Lung (tissue), 12 donors: ENCODE results near the gene MGAT1. TPM values are rescaled to one million over a fixed set of nuclear protein-coding genes. Genes with fewer than 3 reads are reported as not detected.
A peak's percentile ranks its signal among the peaks of the same experiment; 100 is the strongest.

Experiments used
- ATAC-seq: fragments of 200-7000 bp; cut with Tn5 transposase; one replicate; pipeline ENCODE4 v1.9.1; 2020; ENCODE audit warnings: moderate number of reproducible peaks; ENCODE audit not compliant: insufficient read depth, low FRiP score
- DNase-seq, 3 donors: peaks; one replicate each; pipeline ENCODE4 v3.0.0-alpha.2; 2013 to 2017
- H3K27ac ChIP-seq, 2 donors: one replicate each; pipeline ENCODE4 v1.5.1; 2013; ENCODE audit warnings: mild to moderate bottlenecking in 2 of 2, moderate library complexity in 2 of 2, control low read depth in 1 of 2, inconsistent platforms in 1 of 2, low read depth in 1 of 2, low read length in 1 of 2
- H3K27me3 ChIP-seq, 3 donors: one replicate each; pipeline ENCODE4 v1.5.1; 2013; ENCODE audit warnings: low read length in 2 of 3; ENCODE audit not compliant: control insufficient read depth in 3 of 3, insufficient read depth in 3 of 3
- H3K36me3 ChIP-seq, 4 donors: one replicate each; pipeline ENCODE4 v1.5.1; 2013; ENCODE audit warnings: low read length in 4 of 4, mild to moderate bottlenecking in 1 of 4, moderate library complexity in 1 of 4; ENCODE audit not compliant: control insufficient read depth in 4 of 4, insufficient read depth in 4 of 4
- H3K4me1 ChIP-seq, 5 donors: one replicate each; pipeline ENCODE4 v1.5.1; 2013; ENCODE audit warnings: low read length in 5 of 5, mild to moderate bottlenecking in 2 of 5, moderate library complexity in 1 of 5; ENCODE audit not compliant: control insufficient read depth in 5 of 5, insufficient read depth in 5 of 5
- H3K4me3 ChIP-seq: one replicate; pipeline ENCODE4 v1.5.1; 2013; ENCODE audit warnings: mild to moderate bottlenecking, control low read depth, moderate library complexity
- H3K9ac ChIP-seq, 2 donors: one replicate each; pipeline ENCODE4 v1.5.1; 2013; ENCODE audit warnings: low read length in 2 of 2, control low read depth in 1 of 2; ENCODE audit not compliant: insufficient read depth in 1 of 2
- H3K9me3 ChIP-seq, 4 donors: one replicate each; pipeline ENCODE4 v1.5.1; 2013; ENCODE audit warnings: low read length in 3 of 4, mild to moderate bottlenecking in 1 of 4, moderate library complexity in 1 of 4; ENCODE audit not compliant: control insufficient read depth in 4 of 4, insufficient read depth in 3 of 4
- CTCF ChIP-seq: IDR thresholded peaks from 2 replicates; pipeline ENCODE4 v1.5.1; 2012; ENCODE audit warnings: mild to moderate bottlenecking; ENCODE audit errors: control extremely low read depth, extremely low read depth
- WGBS, 2 donors: extraction: QIAGEN DNeasy Blood & Tissue Kit; methylation state at CpG; one replicate each; pipeline ENCODE4 v1.1.7; 2013; 5-methylcytosine and 5-hydroxymethylcytosine counted together
- polyA plus RNA-seq, 2 donors: library from polyadenylated mRNA; stranded (reverse); fragments of 200-250 nt; gene quantifications; one replicate each; pipeline ENCODE4 v1.2.1, GENCODE V29; 2013
- total RNA-seq, 2 donors: library from RNA; depleted of rRNA in 1 of 2; stranded (reverse); fragments of >200 nt in 1 of 2; gene quantifications; one replicate each; pipeline ENCODE4 v1.2.1, GENCODE V29; 2014 to 2021
- donor health status: control.
- donor health status: control.
- donor health status: Bipolar disorder and iron deficiency.
- donor health status: healthy.
- donor health status: DM: yes; HTN: yes; CAD: no.

Gene MGAT1
- total and polyA plus RNA-seq, 4 donors: 117 to 415 (median 211) TPM

DNA sequence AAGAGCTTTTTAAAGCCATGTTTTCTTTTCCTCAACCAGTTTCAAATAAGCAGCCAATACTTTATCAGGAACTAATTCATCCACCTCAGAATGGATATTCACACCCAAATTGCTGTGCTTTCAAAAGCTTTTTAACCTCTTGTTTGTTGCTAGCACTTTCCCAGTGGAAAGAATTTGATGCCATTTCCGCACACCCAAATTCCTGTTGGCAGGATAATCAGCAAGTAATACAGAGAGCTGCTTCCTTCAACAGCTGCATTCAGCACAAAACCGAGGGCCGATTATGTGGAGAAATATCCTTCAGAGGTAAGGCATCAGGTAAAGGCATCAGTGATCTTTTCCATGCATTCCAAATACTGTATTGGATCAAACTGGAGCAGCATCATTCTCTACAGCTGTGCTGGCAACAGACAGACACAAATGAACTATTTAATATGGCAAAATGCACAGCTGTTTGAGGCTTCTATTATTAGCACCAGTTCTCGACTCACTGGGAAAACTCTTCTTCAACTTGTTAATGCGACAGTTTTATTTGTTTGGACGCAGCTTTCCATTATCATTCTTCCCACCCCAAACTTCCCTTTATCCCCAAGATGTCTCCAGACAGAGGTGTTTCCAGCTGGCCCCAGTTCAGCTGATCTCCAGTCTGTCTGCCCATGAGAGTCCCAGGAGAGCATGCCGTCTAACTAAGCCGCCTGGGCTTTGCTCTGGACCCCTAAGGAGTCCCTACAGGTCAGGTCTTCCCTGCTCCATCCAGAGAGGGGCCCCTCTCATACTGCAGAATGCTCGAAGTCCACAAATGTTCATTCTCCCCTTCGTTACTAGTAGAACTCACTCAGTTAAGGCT, 22.2 kb upstream of the MGAT1 start:
- no peak overlapping the region for H3K4me3 ChIP-seq
- peak overlapping the region in 1 of 2 donors; percentile 3 for H3K27ac ChIP-seq
- WGBS, 2 donors: 66 to 82% methylated on average over 10 of the region's 10 CpGs
- peaks cover 0 to 7% (median 0%) of the 10 kb centered on the region in 4 donors for H3K36me3 ChIP-seq
- TF ChIP-seq CTCF: no peak
- peaks cover 0 to 6% (median 0%) of the 10 kb centered on the region in 5 donors for H3K4me1 ChIP-seq
- no peak overlapping the region for H3K9ac ChIP-seq
- ATAC-seq: no peak
- no peaks in the 10 kb centered on the region for H3K27me3 ChIP-seq
- no peaks in the 10 kb centered on the region for H3K9me3 ChIP-seq
- DNase-seq: no peak

GRCh38 chr5:180823940-180824629, 21.5 kb upstream of the MGAT1 start:
- ATAC-seq (no peak), DNase-seq (no peak)
- Histone ChIP-seq H3K4me1 (peaks cover 0 to 3% (median 0%) of the 10 kb centered on the region in 5 donors), H3K9me3 (no peaks in the 10 kb centered on the region), H3K9ac (no peak overlapping the region), H3K27ac (no peak overlapping the region), H3K4me3 (no peak overlapping the region), H3K36me3 (no peaks in the 10 kb centered on the region), H3K27me3 (no peaks in the 10 kb centered on the region)
- WGBS, 2 donors: 76 to 79% methylated on average over 6 of the region's 6 CpGs
- no peak for TF ChIP-seq CTCF

DNA sequence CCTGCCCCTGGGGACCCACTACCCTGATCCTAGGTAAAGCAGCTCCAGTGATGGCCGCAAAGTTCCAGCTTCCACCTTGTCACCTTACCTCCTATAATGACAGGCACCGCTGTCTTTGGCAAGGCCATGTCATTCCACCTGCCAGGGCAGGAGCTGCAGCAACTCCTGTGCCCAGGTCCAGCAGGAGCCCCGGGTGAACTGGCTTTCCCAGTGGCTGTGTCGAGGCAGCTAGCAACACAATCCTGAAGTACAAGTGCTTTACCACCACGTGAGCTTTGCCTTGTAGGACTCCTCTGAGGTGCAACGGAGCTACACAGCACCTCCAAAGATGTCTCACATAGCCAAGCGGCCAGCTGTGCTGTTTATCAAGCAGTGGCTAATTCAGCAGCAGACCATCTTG, 20.7 kb upstream of the MGAT1 start:
- WGBS, 2 donors: 84 to 96% methylated on average over 7 of the region's 7 CpGs
- no peak for DNase-seq
- no peak overlapping the region for H3K9ac ChIP-seq
- no peaks in the 10 kb centered on the region for H3K27me3 ChIP-seq
- peaks cover 0 to 3% (median 0%) of the 10 kb centered on the region in 5 donors for H3K4me1 ChIP-seq
- no peaks in the 10 kb centered on the region for H3K36me3 ChIP-seq
- no peak overlapping the region for H3K27ac ChIP-seq
- no peak for TF ChIP-seq CTCF
- no peak for ATAC-seq
- no peaks in the 10 kb centered on the region for H3K9me3 ChIP-seq
- H3K4me3 ChIP-seq: no peak overlapping the region
